Activated T-helper 2 cell treated with anti-CD3 and anti-CD28 coated beads, Interferon-gamma antibody, Interleukin-2, Interleukin-4, amounts not matched to agents 10 μg/mL and 5 μg/mL and 100 μg/mL, durations not matched to agents 14 hours and 24 hours and 36 hours (primary cell): ENCODE measurements around the gene MYH7B. TPM values are rescaled to one million over a fixed set of nuclear protein-coding genes. Genes with fewer than 3 reads are reported as not detected.

Experiments
- DNase-seq: peaks from one replicate; pipeline ENCODE4 v3.0.0; 2021; ENCODE audit warnings: low spot score
- H3K27ac Mint-ChIP-seq: one replicate; pipeline ENCODE4 v1.8.0; 2021; ENCODE audit warnings: mixed read lengths
- H3K27me3 Mint-ChIP-seq: one replicate; pipeline ENCODE4 v1.8.0; 2021; ENCODE audit warnings: low read depth, mixed read lengths
- H3K36me3 Mint-ChIP-seq: one replicate; pipeline ENCODE4 v1.8.0; 2021; ENCODE audit warnings: low read depth, mixed read lengths
- H3K4me1 Mint-ChIP-seq: one replicate; pipeline ENCODE4 v1.8.0; 2021; ENCODE audit warnings: low read depth, mixed read lengths
- H3K4me3 Mint-ChIP-seq: one replicate; pipeline ENCODE4 v1.8.0; 2021; ENCODE audit warnings: low read depth, mild to moderate bottlenecking, moderate library complexity, mixed read lengths
- H3K9me3 Mint-ChIP-seq: one replicate; pipeline ENCODE4 v1.8.0; 2021; ENCODE audit warnings: mixed read lengths
- intact Hi-C: fragments of 100-400 bp; cut with micrococcal nuclease; formaldehyde crosslinking; loops from one replicate; pipeline ENCODE4 v1.15.1; 2023
- total RNA-seq: library from RNA; stranded (reverse); gene quantifications from 2 replicates; pipeline ENCODE4 v1.2.3, GENCODE V29; 2022

Gene MYH7B
- total RNA-seq, 1 donor from 2014 or later: 0.34 TPM

GRCh38 chr20:34983995-34984735 lies 28.5 kb downstream of the MYH7B start:
- intact Hi-C loops: no loop called here
- Mint-ChIP-seq H3K9me3 (no peaks in the 10 kb centered on the region), H3K4me3 (no peak overlapping the region), H3K36me3 (no peaks in the 10 kb centered on the region), H3K27me3 (peaks cover 14% of the 10 kb centered on the region), H3K4me1 (no peaks in the 10 kb centered on the region), H3K27ac (no peak overlapping the region)
- DNase-seq: no peak

- Mint-ChIP-seq H3K4me3 (no peak overlapping the region), H3K36me3 (no peaks in the 10 kb centered on the region), H3K9me3 (no peaks in the 10 kb centered on the region), H3K27ac (no peak overlapping the region), H3K4me1 (no peaks in the 10 kb centered on the region), H3K27me3 (peaks cover 14% of the 10 kb centered on the region)
- DNase-seq: no peak
- intact Hi-C loops: no loop called here
Measured at GRCh38 chr20:34984756-34985261, 29.1 kb downstream of the MYH7B start.

GRCh38 chr20:34985461-34986310 lies 30.0 kb downstream of the MYH7B start:
- Mint-ChIP-seq H3K27ac (no peak overlapping the region), H3K36me3 (no peaks in the 10 kb centered on the region), H3K4me1 (no peaks in the 10 kb centered on the region), H3K9me3 (no peaks in the 10 kb centered on the region), H3K4me3 (no peak overlapping the region), H3K27me3 (peaks cover 14% of the 10 kb centered on the region)
- no peak for DNase-seq
- intact Hi-C loops: no loop called here

- Mint-ChIP-seq H3K4me1 (no peaks in the 10 kb centered on the region), H3K27me3 (peaks cover 14% of the 10 kb centered on the region), H3K36me3 (no peaks in the 10 kb centered on the region), H3K4me3 (no peak overlapping the region), H3K9me3 (no peaks in the 10 kb centered on the region), H3K27ac (no peak overlapping the region)
- DNase-seq: no peak
- intact Hi-C loops: no loop called here
Measured at GRCh38 chr20:34986311-34987287, 30.9 kb downstream of the MYH7B start.

GRCh38 chr20:34987288-34988190 lies 31.9 kb downstream of the MYH7B start:
- Mint-ChIP-seq H3K36me3 (no peaks in the 10 kb centered on the region), H3K4me3 (no peak overlapping the region), H3K27me3 (peaks cover 14% of the 10 kb centered on the region), H3K27ac (no peak overlapping the region), H3K4me1 (no peaks in the 10 kb centered on the region), H3K9me3 (no peaks in the 10 kb centered on the region)
- intact Hi-C loops: no loop called here
- no peak for DNase-seq

- Mint-ChIP-seq H3K27ac (no peak overlapping the region), H3K27me3 (peaks cover 11% of the 10 kb centered on the region), H3K9me3 (no peaks in the 10 kb centered on the region), H3K36me3 (no peaks in the 10 kb centered on the region), H3K4me1 (no peaks in the 10 kb centered on the region), H3K4me3 (no peak overlapping the region)
- intact Hi-C loops: no loop called here
- DNase-seq: no peak
Measured at GRCh38 chr20:34988191-34988540, 32.5 kb downstream of the MYH7B start.

- Mint-ChIP-seq H3K9me3 (no peaks in the 10 kb centered on the region), H3K27me3 (peaks cover 3% of the 10 kb centered on the region), H3K36me3 (no peaks in the 10 kb centered on the region), H3K4me1 (no peaks in the 10 kb centered on the region), H3K4me3 (no peak overlapping the region), H3K27ac (no peak overlapping the region)
- intact Hi-C loops: no loop called here
- DNase-seq: no peak
Measured at GRCh38 chr20:34989118-34989517, 33.5 kb downstream of the MYH7B start.

GRCh38 chr20:34989670-34990069 lies 34.0 kb downstream of the MYH7B start:
- H3K36me3 Mint-ChIP-seq: no peaks in the 10 kb centered on the region
- H3K27me3 Mint-ChIP-seq: peaks cover 3% of the 10 kb centered on the region
- intact Hi-C loops: no loop called here
- H3K27ac Mint-ChIP-seq: no peak overlapping the region
- H3K4me1 Mint-ChIP-seq: no peaks in the 10 kb centered on the region
- no peak for DNase-seq
- no peak overlapping the region for H3K4me3 Mint-ChIP-seq
- H3K9me3 Mint-ChIP-seq: no peaks in the 10 kb centered on the region

GRCh38 chr20:34990231-34990630 lies 34.6 kb downstream of the MYH7B start:
- Mint-ChIP-seq H3K4me3 (no peak overlapping the region), H3K27me3 (peaks cover under 1% of the 10 kb centered on the region), H3K4me1 (no peaks in the 10 kb centered on the region), H3K36me3 (no peaks in the 10 kb centered on the region), H3K27ac (no peak overlapping the region), H3K9me3 (no peaks in the 10 kb centered on the region)
- intact Hi-C loops: no loop called here
- no peak for DNase-seq

GRCh38 chr20:34990661-34991214 lies 35.1 kb downstream of the MYH7B start:
- Mint-ChIP-seq H3K36me3 (no peaks in the 10 kb centered on the region), H3K4me3 (no peak overlapping the region), H3K4me1 (no peaks in the 10 kb centered on the region), H3K9me3 (no peaks in the 10 kb centered on the region), H3K27ac (no peak overlapping the region), H3K27me3 (no peaks in the 10 kb centered on the region)
- DNase-seq: no peak
- intact Hi-C loops: no loop called here

- H3K4me3 Mint-ChIP-seq: no peak overlapping the region
- H3K9me3 Mint-ChIP-seq: no peaks in the 10 kb centered on the region
- no peaks in the 10 kb centered on the region for H3K4me1 Mint-ChIP-seq
- intact Hi-C loops: no loop called here
- H3K27me3 Mint-ChIP-seq: no peaks in the 10 kb centered on the region
- H3K27ac Mint-ChIP-seq: no peak overlapping the region
- no peak for DNase-seq
- peaks cover 9% of the 10 kb centered on the region for H3K36me3 Mint-ChIP-seq
Measured at GRCh38 chr20:34992751-34993417, 37.2 kb downstream of the MYH7B start.
